Small intestine (tissue), 7 donors: ENCODE results near the gene PIGU. TPM values are rescaled to one million over a fixed set of nuclear protein-coding genes. Genes with fewer than 3 reads are reported as not detected.
A peak's percentile ranks its signal among the peaks of the same experiment; 100 is the strongest.

Experiments used
- DNase-seq, 2 donors: peaks; one replicate each; pipeline versions ENCODE4 v3.0.0 to v3.0.0-alpha.2; 2013
- FAIRE-seq: peaks from 2 replicates; lab custom pipeline; 2012; peaks lifted over from hg19 to GRCh38; lab: Jason Lieb, UNC
- H3K27ac ChIP-seq, 3 donors: one replicate each; pipeline ENCODE4 v1.5.1; 2013; ENCODE audit warnings: low read length in 2 of 3, mild to moderate bottlenecking in 2 of 3, control low read depth in 1 of 3, inconsistent platforms in 1 of 3, low read depth in 1 of 3, moderate library complexity in 1 of 3
- H3K27me3 ChIP-seq, 3 donors: one replicate each; pipeline ENCODE4 v1.6.1; 2013; ENCODE audit warnings: low read length in 3 of 3, inconsistent platforms in 1 of 3; ENCODE audit not compliant: control insufficient read depth in 3 of 3, insufficient read depth in 3 of 3
- H3K36me3 ChIP-seq, 3 donors: one replicate each; pipeline ENCODE4 v1.6.1; 2013; ENCODE audit warnings: low read length in 3 of 3, inconsistent platforms in 1 of 3, low read depth in 1 of 3, mild to moderate bottlenecking in 1 of 3, moderate library complexity in 1 of 3; ENCODE audit not compliant: control insufficient read depth in 3 of 3, insufficient read depth in 2 of 3
- H3K4me1 ChIP-seq, 3 donors: one replicate each; pipeline ENCODE4 v1.6.1; 2013; ENCODE audit warnings: low read length in 2 of 3, inconsistent platforms in 1 of 3, low read depth in 1 of 3, mild to moderate bottlenecking in 1 of 3, moderate library complexity in 1 of 3; ENCODE audit not compliant: control insufficient read depth in 3 of 3, insufficient read depth in 2 of 3
- H3K4me3 ChIP-seq, 3 donors: one replicate each; pipeline ENCODE4 v1.5.1; 2013; ENCODE audit warnings: low read length in 3 of 3, control low read depth in 1 of 3, inconsistent platforms in 1 of 3, low read depth in 1 of 3, mild to moderate bottlenecking in 1 of 3, moderate library complexity in 1 of 3
- H3K9me3 ChIP-seq, 2 donors: one replicate each; pipeline ENCODE4 v1.6.1; 2013; ENCODE audit warnings: low read depth in 1 of 2, low read length in 1 of 2; ENCODE audit not compliant: control insufficient read depth in 2 of 2, insufficient read depth in 1 of 2
- WGBS, 3 donors: extraction: QIAGEN DNeasy Blood & Tissue Kit; methylation state at CpG; one replicate each; pipeline ENCODE4 v1.1.7; 2013; 5-methylcytosine and 5-hydroxymethylcytosine counted together
- polyA plus RNA-seq, 4 donors: library from polyadenylated mRNA; stranded (reverse) in 3 of 4; unstranded in 1 of 4; fragments of 200-250 nt in 3 of 4; fragments of 120-200 nt in 1 of 4; gene quantifications; one replicate each; pipeline versions ENCODE4 v1.2.1 to v1.2.3, GENCODE V29; 2013
- donor health status: healthy with polysubstance abuse.
- donor health status: control.
- donor health status: control.
- donor health status: Bipolar disorder and iron deficiency.
- donor health status: healthy.

Gene PIGU
- polyA plus RNA-seq, 4 donors = 4.9 to 34.3 (median 16.2) TPM

DNA sequence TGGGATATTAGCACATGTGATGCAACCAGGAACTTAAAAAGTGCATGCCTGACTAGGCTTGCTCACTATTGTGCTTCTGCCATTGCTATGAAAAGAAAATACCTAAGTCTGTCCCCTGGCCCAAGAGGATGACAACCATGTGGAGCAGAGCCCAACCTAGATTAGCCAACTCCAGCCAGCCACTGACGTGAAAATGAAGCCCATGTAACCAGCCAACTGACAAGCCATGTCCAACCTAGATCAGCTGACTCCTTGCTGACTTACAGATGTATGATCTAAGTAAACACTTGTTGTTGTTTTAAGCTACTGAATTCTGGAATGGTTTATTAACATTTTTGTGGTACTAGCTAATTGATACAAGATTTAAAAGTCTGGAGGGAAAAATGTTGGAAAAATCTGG is 47.5 kb downstream of the PIGU start:
- peaks cover 0 to 16% (median 2%) of the 10 kb centered on the region in 3 donors for H3K4me1 ChIP-seq
- H3K27ac ChIP-seq = no peak overlapping the region
- DNase-seq (no peak), FAIRE-seq (no peak)
- no peak overlapping the region for H3K4me3 ChIP-seq
- H3K36me3 ChIP-seq = peaks cover 0 to 28% (median 2%) of the 10 kb centered on the region in 3 donors
- H3K27me3 ChIP-seq = no peaks in the 10 kb centered on the region
- 76 to 90% (median 88%) methylated on average over 1 of the region's 1 CpG for WGBS, 3 donors
- no peaks in the 10 kb centered on the region for H3K9me3 ChIP-seq

DNA sequence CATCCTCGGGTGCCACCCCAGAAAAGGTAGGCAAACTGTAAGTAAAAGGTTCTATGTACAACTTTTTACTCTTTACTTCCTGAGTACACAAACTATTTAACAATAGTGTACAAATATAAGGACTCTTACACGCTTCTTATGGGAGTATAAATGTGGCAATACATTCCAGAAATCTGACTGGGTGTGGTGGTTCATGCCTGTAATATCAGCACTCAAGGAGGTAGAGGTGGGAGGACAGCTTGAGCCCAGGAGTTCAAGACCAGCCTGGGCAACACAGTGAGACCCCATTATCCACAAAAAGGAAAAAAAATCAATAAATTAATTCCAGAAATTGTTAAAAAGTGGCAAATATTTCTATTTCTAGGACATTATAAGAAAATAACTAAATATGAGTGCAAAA is 48.9 kb downstream of the PIGU start:
- peaks cover 0 to 4% (median 0%) of the 10 kb centered on the region in 3 donors for H3K4me1 ChIP-seq
- H3K9me3 ChIP-seq = no peaks in the 10 kb centered on the region
- no peak overlapping the region for H3K4me3 ChIP-seq
- FAIRE-seq (no peak), DNase-seq (no peak)
- 42 to 67% (median 65%) methylated on average over 2 of the region's 2 CpGs for WGBS, 3 donors
- H3K27me3 ChIP-seq = no peaks in the 10 kb centered on the region
- H3K27ac ChIP-seq = no peak overlapping the region
- H3K36me3 ChIP-seq = peaks cover 0 to 28% (median 2%) of the 10 kb centered on the region in 3 donors

DNA sequence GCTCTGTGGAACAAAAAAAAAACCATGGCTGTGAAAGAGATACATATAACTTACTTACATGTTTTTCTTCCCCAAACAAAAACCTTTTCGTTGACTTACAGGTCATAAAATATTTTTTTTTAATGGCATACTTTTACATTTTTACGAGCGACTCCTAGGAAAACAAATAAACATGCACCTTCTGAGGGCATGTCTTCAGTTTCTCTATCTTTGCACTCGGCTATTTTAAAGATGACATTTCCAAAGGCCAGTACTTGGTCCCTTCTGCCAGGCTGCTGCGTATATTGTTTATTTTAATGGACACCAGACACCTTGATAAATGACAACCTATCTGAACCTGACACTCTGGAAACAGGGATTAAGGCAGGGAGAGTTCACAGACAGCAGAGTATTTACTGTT is 49.4 kb downstream of the PIGU start:
- H3K27ac ChIP-seq = no peak overlapping the region
- no peaks in the 10 kb centered on the region for H3K27me3 ChIP-seq
- H3K36me3 ChIP-seq = peaks cover 0 to 33% (median 2%) of the 10 kb centered on the region in 3 donors
- no peaks in the 10 kb centered on the region for H3K9me3 ChIP-seq
- no peak overlapping the region for H3K4me3 ChIP-seq
- DNase-seq (no peak), FAIRE-seq (no peak)
- 27 to 62% (median 48%) methylated on average over 5 of the region's 5 CpGs for WGBS, 3 donors
- H3K4me1 ChIP-seq = peaks cover 0 to under 1% (median 0%) of the 10 kb centered on the region in 3 donors

DNA sequence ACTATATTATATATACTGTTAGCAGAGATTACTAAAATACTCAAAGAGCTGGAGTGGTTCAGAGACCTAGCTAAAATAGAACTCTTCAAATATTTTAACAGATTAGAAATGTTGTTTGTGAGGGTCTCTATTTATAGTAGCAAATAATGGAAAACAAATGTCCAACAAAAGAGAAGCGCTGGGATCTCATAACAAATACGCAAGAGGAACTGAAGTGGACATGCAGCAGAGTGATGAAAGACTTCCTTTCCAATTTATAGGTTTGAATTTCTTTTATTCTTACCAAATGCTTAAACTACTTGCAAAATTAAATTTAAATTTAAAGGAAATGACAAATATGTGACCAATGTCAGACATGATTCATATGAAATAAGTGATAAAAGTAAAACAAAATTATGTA is 49.9 kb downstream of the PIGU start:
- WGBS, 3 donors = 79 to 98% (median 95%) methylated on average over 2 of the region's 2 CpGs
- Histone ChIP-seq H3K27me3 (no peaks in the 10 kb centered on the region), H3K27ac (no peak overlapping the region), H3K4me1 (no peaks in the 10 kb centered on the region), H3K9me3 (no peaks in the 10 kb centered on the region), H3K4me3 (no peak overlapping the region), H3K36me3 (peaks cover 0 to 34% (median 2%) of the 10 kb centered on the region in 3 donors)
- DNase-seq (no peak), FAIRE-seq (no peak)

DNA sequence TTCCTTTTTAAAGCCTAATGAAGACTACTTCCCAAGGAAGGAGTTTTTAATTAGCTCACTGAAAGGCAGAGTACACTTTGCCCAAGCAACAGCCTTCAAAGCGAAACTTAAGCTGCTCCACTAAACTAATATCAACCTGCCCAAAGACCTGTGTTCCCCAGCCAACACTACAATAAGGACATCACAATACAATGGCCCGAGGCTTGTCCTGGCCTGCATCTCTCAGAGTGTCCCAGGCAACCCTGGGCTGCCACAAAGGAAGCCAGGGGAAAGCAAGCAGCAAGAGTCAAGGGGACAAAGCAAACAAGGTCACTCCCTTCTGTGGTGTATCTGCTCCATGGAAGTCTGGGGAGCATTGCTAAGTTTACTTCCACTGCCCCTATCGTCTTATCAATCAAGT is 52.3 kb downstream of the PIGU start:
- H3K4me1 ChIP-seq = no peaks in the 10 kb centered on the region
- H3K36me3 ChIP-seq = peaks cover 0 to 28% (median 0%) of the 10 kb centered on the region in 3 donors
- no peaks in the 10 kb centered on the region for H3K9me3 ChIP-seq
- 35 to 69% (median 51%) methylated on average over 3 of the region's 3 CpGs for WGBS, 3 donors
- peak in 1 of 2 donors; percentile 41 for DNase-seq
- no peak overlapping the region for H3K4me3 ChIP-seq
- no peak overlapping the region for H3K27ac ChIP-seq
- no peak for FAIRE-seq
- no peaks in the 10 kb centered on the region for H3K27me3 ChIP-seq

DNA sequence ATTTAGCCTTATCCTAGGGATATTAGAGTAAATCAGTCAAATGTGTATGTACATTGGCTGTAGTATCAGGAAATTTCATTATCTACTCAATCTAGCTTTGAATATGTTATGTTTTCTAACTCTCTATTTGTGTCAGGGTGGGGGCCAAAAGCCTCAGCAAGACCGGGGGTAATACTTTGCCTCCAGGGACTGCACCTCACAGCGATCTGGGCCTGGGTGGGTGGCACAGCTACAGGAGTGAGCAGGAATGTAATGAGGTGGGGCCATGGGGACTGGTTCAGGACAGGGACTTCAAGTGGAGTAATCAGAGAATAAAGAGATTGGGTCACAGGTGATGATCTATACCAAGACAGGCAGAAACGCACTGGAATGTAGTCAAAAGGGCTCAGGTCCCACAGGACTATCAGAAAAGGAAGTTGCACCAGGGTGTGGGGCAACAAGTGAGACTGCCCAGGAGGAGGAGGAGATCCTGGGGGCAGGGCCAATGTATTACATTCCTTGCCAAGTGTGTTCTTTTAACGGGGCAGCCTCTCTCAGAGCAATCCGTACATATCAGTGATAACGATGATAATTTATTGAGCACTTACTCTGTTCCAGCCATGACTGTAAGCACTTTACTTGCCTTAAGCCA is 54.0 kb downstream of the PIGU start:
- H3K4me1 ChIP-seq = no peaks in the 10 kb centered on the region
- 49 to 73% (median 58%) methylated on average over 6 of the region's 6 CpGs for WGBS, 3 donors
- H3K9me3 ChIP-seq = no peaks in the 10 kb centered on the region
- DNase-seq (peak in 1 of 2 donors; percentile 36), FAIRE-seq (no peak)
- no peak overlapping the region for H3K4me3 ChIP-seq
- no peaks in the 10 kb centered on the region for H3K27me3 ChIP-seq
- peaks cover 0 to 20% (median 0%) of the 10 kb centered on the region in 3 donors for H3K36me3 ChIP-seq
- no peak overlapping the region for H3K27ac ChIP-seq

DNA sequence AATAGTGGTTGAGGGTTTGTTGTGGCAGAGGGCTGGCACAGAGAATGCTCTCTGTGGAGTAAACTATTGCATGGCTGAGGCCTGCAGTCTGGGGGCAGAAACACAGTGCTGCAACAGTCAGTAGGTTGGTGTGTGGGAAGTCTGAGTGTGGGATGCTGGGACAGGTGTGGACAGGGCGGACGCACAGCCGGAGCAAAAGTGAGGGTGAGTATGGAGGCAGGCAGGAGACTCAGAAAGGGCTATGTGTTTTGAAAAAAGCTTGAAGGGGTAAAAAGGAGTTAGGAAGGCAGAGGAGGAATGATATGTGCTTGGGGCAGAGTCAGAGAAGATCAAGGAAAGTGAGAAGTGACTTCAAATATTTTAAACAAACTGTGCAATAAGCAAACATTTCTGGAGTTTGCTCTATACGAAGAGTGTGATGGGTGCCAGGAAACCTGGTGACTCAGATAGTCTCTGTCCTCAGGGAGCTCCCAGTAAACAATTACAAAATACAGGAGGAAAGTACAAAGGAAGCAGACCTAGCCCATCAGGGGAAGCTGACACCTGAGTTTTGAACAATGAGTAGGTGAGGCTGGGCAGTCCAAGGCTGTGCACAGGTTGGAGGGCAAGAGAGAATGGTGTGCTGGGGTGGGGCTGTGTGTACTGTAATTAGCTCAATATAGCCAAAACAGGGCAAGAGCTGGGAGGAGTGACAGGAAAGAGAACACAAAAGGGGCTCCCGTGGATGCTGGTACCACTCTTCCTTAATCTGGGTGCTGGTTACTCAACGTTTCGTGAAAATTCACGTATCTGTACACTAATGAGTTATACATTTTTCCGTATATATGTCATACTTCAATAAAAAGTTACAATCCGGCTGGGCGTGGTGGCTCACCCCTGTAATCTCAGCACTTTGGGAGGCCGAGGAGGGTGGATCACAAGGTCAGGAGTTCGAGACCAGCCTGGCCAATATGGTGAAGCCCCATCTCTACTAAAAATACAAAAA is 55.2 kb downstream of the PIGU start:
- Histone ChIP-seq H3K27me3 (no peaks in the 10 kb centered on the region), H3K4me1 (no peaks in the 10 kb centered on the region), H3K27ac (peak overlapping the region in 1 of 3 donors; percentile 41), H3K4me3 (no peak overlapping the region), H3K36me3 (peaks cover 0 to 28% (median 0%) of the 10 kb centered on the region in 3 donors), H3K9me3 (no peaks in the 10 kb centered on the region)
- DNase-seq (peak in 1 of 2 donors; percentile 65), FAIRE-seq (no peak)
- WGBS, 3 donors = 73 to 88% (median 83%) methylated on average over 13 of the region's 13 CpGs

DNA sequence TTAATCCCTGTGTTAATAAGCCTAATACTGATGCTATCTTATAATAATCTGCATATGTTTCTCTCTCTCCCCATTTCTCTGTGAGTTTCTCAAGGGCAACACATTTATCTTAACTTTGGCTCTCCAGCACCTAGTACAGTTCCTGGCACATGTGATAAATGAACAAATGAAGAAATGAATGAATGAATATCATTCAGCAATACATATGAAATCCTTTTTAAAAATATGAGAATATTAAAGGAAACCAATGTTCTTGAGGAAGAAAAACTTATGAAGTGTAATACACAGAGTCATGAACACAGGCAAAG is 55.9 kb downstream of the PIGU start:
- no peak overlapping the region for H3K4me3 ChIP-seq
- H3K27ac ChIP-seq = no peak overlapping the region
- DNase-seq = no peak
- H3K9me3 ChIP-seq = no peaks in the 10 kb centered on the region
- no peak for FAIRE-seq
- H3K4me1 ChIP-seq = no peaks in the 10 kb centered on the region
- no peaks in the 10 kb centered on the region for H3K27me3 ChIP-seq
- peaks cover 0 to 28% (median 1%) of the 10 kb centered on the region in 3 donors for H3K36me3 ChIP-seq
